GM19468 (cell line): ENCODE results near the gene MRRF.
"Not testable (repeated sequence)": the region's sequence is repeated elsewhere in the genome, so short reads cannot be mapped to it uniquely, and the experiment has no call there.

ENCODE experiments used
- ATAC-seq: cut with Tn5 transposase; IDR thresholded peaks from one replicate; pipeline ENCODE4 v1.9.1; 2021; ENCODE audit warnings: mild to moderate bottlenecking, moderate library complexity, moderate number of reproducible peaks; ENCODE audit not compliant: unreplicated experiment; ENCODE audit errors: extremely low read depth

The MRRF gene

GRCh38 chr9:122268041-122268814 is 3.5 kb downstream of the MRRF start:
- no peak for ATAC-seq

- ATAC-seq = no peak
Measured at GRCh38 chr9:122274055-122274454, 9.4 kb downstream of the MRRF start.

- ATAC-seq = no peak
Measured at GRCh38 chr9:122276096-122276495, 11.4 kb downstream of the MRRF start.

- no peak for ATAC-seq
Measured at GRCh38 chr9:122277285-122277897, 12.7 kb downstream of the MRRF start.

- ATAC-seq = no peak
Measured at GRCh38 chr9:122281368-122281767, 16.7 kb downstream of the MRRF start.

DNA sequence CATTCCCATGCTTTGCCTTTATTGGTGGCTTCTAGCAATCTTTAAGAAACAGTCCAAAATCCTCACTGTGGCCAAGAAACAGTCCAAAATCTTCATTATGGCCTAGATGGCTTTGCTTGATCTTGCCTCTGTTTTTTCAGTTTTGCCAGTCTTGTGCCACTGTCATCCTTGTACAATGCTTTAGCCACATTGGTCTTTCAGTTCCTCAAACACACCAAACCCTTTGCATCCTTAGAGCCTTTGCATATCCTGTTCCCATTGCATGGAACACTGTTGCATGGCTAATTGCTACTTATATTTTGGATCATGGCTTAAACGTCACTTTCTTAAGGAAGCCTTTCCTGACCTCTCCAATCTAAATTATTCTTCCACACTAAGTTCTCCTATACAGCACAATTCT is 22.1 kb downstream of the MRRF start:
- no peak for ATAC-seq

- no peak for ATAC-seq
Measured at GRCh38 chr9:122287214-122287720, 22.6 kb downstream of the MRRF start.

DNA sequence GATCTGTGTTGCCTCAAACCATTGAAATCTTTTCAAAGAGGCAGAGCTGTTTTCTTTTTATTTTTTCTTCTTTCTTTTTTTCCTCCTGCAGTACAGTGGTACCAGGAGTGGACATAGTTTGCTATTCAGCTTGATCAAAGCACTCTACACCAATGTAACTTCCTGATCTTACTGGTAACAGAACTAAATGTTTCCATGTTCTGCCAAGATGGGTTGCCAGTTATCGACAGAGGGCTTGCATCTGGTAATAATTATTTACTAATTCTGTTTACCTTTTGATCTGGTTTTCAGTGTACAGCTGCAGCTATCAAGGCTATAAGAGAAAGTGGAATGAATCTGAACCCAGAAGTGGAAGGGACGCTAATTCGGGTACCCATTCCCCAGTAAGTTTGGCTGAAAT is 26.8 kb downstream of the MRRF start:
- ATAC-seq = no peak

GRCh38 chr9:122294531-122294930 is 29.8 kb downstream of the MRRF start:
- no peak for ATAC-seq

GRCh38 chr9:122297512-122297911 is 32.8 kb downstream of the MRRF start:
- no peak for ATAC-seq

DNA sequence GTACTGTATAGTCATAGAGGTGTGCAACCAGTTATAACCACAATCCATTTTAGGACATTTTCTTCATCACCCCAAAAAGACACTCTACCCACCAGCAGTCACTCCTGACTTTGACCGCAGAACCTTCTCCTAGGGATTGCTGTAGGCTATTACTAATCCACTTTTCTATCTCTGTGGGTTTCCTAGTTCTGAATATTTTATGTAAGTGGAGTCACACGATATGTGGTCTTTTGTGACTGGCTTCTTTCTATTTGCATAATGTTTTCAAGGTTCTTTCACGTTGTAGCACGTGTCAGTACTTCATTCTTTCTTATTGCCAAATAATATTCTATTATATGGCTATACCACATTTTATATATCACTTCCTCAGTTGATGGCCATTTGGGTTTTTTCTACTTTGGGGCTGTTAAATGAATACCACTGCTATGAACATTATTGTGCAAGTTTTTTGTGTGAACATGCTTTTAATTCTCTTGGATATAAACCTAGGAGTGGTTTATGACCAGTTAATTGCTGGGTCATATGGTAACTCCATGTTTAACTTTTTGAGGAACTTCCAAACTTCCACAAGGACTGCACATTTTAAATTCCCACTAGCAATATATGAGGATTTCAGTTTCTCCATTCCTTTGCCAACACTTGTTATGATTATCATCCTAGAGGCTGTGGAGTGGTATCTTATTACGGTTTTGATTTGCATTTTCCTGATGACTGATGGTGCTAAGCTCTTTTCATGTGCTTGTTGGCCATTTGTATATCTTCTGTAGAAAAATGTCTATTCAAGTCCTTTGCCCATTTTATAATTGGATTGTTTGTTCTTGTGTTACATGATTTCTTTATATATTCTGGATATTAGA is 37.8 kb downstream of the MRRF start:
- no peak for ATAC-seq

DNA sequence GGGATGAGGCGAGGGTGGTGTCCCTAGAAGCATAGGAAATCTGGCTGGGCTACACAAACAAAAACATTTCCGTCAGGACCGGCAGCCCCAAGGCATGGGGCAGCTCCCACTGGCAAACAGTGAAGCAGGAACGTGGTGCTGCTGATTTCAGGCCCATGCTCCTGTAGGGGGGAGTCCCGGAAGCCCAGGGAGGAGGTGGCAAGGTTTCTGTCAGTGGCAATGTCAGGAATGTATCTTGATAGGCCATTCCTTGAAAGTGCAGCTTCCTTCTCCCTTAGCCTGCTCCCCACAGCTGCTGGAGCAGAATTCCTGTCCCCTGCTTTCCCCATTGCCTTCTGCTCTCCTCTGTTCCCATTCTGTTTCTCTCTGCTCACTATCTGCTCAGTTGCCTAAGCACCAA is 42.4 kb downstream of the MRRF start:
- ATAC-seq = no peak

- no peak for ATAC-seq
Measured at GRCh38 chr9:122307925-122308324, 43.2 kb downstream of the MRRF start.

GRCh38 chr9:122309861-122310260 is 45.2 kb downstream of the MRRF start:
- ATAC-seq = no peak

GRCh38 chr9:122314165-122314564 is 49.5 kb downstream of the MRRF start:
- no peak for ATAC-seq

GRCh38 chr9:122315534-122315933 is 50.9 kb downstream of the MRRF start:
- ATAC-seq = no peak

DNA sequence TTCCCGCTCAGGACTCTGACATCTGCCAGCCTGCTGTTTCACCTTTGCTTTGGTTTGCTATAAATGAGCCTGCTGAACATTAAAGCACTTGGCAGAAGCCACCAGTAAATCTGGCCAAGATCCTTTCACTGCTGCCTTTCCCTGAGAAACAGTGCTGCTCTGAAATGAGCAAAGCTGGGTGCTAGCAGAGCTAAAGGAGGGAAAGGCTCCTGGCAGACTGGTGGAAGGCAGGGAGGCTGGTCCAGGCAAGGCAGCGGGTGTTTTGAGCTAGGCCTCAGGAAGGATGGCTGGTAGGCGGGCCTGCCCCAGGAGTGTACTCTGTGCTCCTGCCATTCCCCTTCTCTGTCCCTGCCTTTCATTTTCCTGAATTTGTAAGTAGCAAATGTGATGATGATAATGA is 53.6 kb downstream of the MRRF start:
- ATAC-seq = no peak

- no peak for ATAC-seq
Measured at GRCh38 chr9:122320413-122320881, 55.8 kb downstream of the MRRF start.

- ATAC-seq = no peak
Measured at GRCh38 chr9:122322553-122322952, 57.9 kb downstream of the MRRF start.

DNA sequence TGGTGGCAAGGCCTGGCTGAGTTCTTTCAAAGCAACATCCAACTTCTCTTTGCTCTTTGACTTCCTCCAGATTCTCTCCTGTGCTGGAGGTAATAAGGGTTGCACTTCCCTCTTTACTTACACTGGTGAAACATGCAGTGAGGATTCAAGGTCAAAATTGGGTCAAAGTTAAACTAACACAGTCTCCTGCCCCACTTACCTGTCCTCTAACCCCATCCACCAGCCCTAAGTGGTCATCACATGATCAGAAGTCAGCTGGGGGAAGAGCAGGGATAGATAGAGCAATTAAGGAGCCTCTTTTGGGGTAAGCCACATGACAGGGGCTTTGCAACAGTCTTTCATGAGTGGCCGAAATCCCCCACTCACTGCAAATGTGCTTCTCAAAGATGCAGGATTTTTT is 60.0 kb downstream of the MRRF start:
- ATAC-seq = not testable (repeated sequence)

- no peak for ATAC-seq
Measured at GRCh38 chr9:122325124-122325523, 60.4 kb downstream of the MRRF start.
